ENCODE data around the gene FUT9. TPM values are rescaled to one million over a fixed set of nuclear protein-coding genes. Genes with fewer than 3 reads are reported as not detected.
A peak's percentile ranks its signal among the peaks of the same experiment; 100 is the strongest.

FUT9 gene
- total RNA-seq, result 1 to 10 TPM in 1 of 2 donors, under 1 TPM in 1; 0.11 to 1.2 TPM

GRCh38 chr6:96015518-96016333 is at the start of gene FUT9:
FUT9 (plus strand) TSS chr6:96015974; CDS start chr6:96203156, 187,182 bp downstream.
- Histone ChIP-seq H3K27ac (no peak within 1 kb of the TSS), H3K4me1 (replicated peaks) (no peaks in the 10 kb centered on the region), H3K4me3 (peak within 1 kb of the TSS; percentile 18 to 23), H3K36me3 (no peaks in the 10 kb centered on the region), H3K27me3 (replicated peaks; ENCODE audit: insufficient read depth) (peaks cover 6% of the 10 kb centered on the region), H3K9me3 (no peaks in the 10 kb centered on the region)
- intact Hi-C loops (cut with DNase I), result no loop called here
- WGBS, result under 1% methylated on average over 59 of the region's 62 CpGs
- DNase-seq (ENCODE audit: low spot score), result peak; percentile 5
- TF ChIP-seq, protein P1, sequence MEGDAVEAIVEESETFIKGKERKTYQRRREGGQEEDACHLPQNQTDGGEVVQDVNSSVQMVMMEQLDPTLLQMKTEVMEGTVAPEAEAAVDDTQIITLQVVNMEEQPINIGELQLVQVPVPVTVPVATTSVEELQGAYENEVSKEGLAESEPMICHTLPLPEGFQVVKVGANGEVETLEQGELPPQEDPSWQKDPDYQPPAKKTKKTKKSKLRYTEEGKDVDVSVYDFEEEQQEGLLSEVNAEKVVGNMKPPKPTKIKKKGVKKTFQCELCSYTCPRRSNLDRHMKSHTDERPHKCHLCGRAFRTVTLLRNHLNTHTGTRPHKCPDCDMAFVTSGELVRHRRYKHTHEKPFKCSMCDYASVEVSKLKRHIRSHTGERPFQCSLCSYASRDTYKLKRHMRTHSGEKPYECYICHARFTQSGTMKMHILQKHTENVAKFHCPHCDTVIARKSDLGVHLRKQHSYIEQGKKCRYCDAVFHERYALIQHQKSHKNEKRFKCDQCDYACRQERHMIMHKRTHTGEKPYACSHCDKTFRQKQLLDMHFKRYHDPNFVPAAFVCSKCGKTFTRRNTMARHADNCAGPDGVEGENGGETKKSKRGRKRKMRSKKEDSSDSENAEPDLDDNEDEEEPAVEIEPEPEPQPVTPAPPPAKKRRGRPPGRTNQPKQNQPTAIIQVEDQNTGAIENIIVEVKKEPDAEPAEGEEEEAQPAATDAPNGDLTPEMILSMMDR (IDR thresholded peaks at IDR 0.05), result no peak
- TF ChIP-seq POLR2A (IDR thresholded peaks at IDR 0.05), result no peak
- TF ChIP-seq POLR2AphosphoS5 (IDR thresholded peaks at IDR 0.05), result no peak

- intact Hi-C loops (cut with DNase I), result no loop called here
- TF ChIP-seq POLR2A (IDR thresholded peaks at IDR 0.05) (no peak), POLR2AphosphoS5 (IDR thresholded peaks at IDR 0.05) (no peak)
- TF ChIP-seq, protein P1 (IDR thresholded peaks at IDR 0.05), result no peak
- H3K4me3 ChIP-seq, result no peak overlapping the region
- H3K36me3 ChIP-seq, result no peaks in the 10 kb centered on the region
- H3K27ac ChIP-seq, result no peak overlapping the region
- DNase-seq (ENCODE audit: low spot score), result no peak
- H3K4me1 ChIP-seq (replicated peaks), result no peaks in the 10 kb centered on the region
- H3K9me3 ChIP-seq, result no peaks in the 10 kb centered on the region
- H3K27me3 ChIP-seq (replicated peaks; ENCODE audit: insufficient read depth), result no peaks in the 10 kb centered on the region
Observed at GRCh38 chr6:95967594-95967993, 48.2 kb upstream of the FUT9 start.

- Histone ChIP-seq H3K36me3 (no peaks in the 10 kb centered on the region), H3K27ac (no peak overlapping the region), H3K9me3 (no peaks in the 10 kb centered on the region), H3K4me1 (replicated peaks) (no peaks in the 10 kb centered on the region), H3K27me3 (replicated peaks; ENCODE audit: insufficient read depth) (no peaks in the 10 kb centered on the region), H3K4me3 (no peak overlapping the region)
- TF ChIP-seq POLR2A (IDR thresholded peaks at IDR 0.05) (no peak), POLR2AphosphoS5 (IDR thresholded peaks at IDR 0.05) (no peak)
- TF ChIP-seq, protein P1 (IDR thresholded peaks at IDR 0.05), result no peak
- intact Hi-C loops (cut with DNase I), result no loop called here
- WGBS, result 50% methylated on average over 3 of the region's 3 CpGs
- no peak for DNase-seq (ENCODE audit: low spot score)
Observed at GRCh38 chr6:95973976-95974375, 41.8 kb upstream of the FUT9 start.

GRCh38 chr6:95978230-95978629 is 37.5 kb upstream of the FUT9 start:
- Histone ChIP-seq H3K27me3 (replicated peaks; ENCODE audit: insufficient read depth) (no peaks in the 10 kb centered on the region), H3K9me3 (no peaks in the 10 kb centered on the region), H3K4me3 (no peak overlapping the region), H3K4me1 (replicated peaks) (no peaks in the 10 kb centered on the region), H3K27ac (no peak overlapping the region), H3K36me3 (no peaks in the 10 kb centered on the region)
- no peak for DNase-seq (ENCODE audit: low spot score)
- 65% methylated on average over 2 of the region's 2 CpGs for WGBS
- intact Hi-C loops (cut with DNase I), result no loop called here
- TF ChIP-seq POLR2A (IDR thresholded peaks at IDR 0.05), result no peak
- no peak for TF ChIP-seq POLR2AphosphoS5 (IDR thresholded peaks at IDR 0.05)
- TF ChIP-seq, protein P1 (IDR thresholded peaks at IDR 0.05), result no peak

DNA sequence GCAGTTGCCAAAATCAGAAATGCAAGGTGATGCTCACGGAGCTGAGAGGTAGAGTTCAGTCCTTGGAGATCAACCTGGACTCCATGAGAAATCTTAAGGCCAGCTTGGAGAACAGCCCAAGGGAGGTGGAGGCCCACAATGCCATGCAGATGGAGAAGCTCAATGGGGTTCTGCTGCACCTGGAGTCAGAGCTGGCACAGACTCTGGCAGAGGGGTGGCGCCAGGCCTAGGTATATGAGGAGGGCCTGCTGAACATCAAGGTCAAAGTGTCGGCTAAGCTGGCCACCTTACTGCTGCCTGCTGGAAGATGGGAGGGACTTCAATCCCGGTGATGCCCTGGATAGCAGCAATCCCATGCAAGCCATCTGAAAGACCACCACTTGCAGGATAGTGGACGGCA is 23.9 kb upstream of the FUT9 start:
- no peak for TF ChIP-seq POLR2AphosphoS5 (IDR thresholded peaks at IDR 0.05)
- no peak for TF ChIP-seq POLR2A (IDR thresholded peaks at IDR 0.05)
- TF ChIP-seq, protein P1 (IDR thresholded peaks at IDR 0.05), result no peak
- no peaks in the 10 kb centered on the region for H3K36me3 ChIP-seq
- 91% methylated on average over 5 of the region's 5 CpGs for WGBS
- intact Hi-C loops (cut with DNase I), result no loop called here
- H3K4me1 ChIP-seq (replicated peaks), result no peaks in the 10 kb centered on the region
- no peaks in the 10 kb centered on the region for H3K27me3 ChIP-seq (replicated peaks; ENCODE audit: insufficient read depth)
- DNase-seq (ENCODE audit: low spot score), result no peak
- H3K27ac ChIP-seq, result no peak overlapping the region
- no peaks in the 10 kb centered on the region for H3K9me3 ChIP-seq
- no peak overlapping the region for H3K4me3 ChIP-seq

Data from prostate gland (tissue), 2 donors.